ENCODE results near the gene STAM2. TPM values are rescaled to one million over a fixed set of nuclear protein-coding genes. Genes with fewer than 3 reads are reported as not detected.
"Not testable (repeated sequence)": the region's sequence is repeated elsewhere in the genome, so short reads cannot be mapped to it uniquely, and the experiment has no call there.

Gene STAM2
- total RNA-seq = 10 to 100 TPM; 35.8 to 43.5 TPM
- long read RNA-seq, full-length matches to known transcripts = 7 of 11 reads
- long read RNA-seq, partial matches to known transcripts = 0 of 11 reads
- long read RNA-seq, other reads (novel, unspliced or antisense) = 4 of 11 reads

DNA sequence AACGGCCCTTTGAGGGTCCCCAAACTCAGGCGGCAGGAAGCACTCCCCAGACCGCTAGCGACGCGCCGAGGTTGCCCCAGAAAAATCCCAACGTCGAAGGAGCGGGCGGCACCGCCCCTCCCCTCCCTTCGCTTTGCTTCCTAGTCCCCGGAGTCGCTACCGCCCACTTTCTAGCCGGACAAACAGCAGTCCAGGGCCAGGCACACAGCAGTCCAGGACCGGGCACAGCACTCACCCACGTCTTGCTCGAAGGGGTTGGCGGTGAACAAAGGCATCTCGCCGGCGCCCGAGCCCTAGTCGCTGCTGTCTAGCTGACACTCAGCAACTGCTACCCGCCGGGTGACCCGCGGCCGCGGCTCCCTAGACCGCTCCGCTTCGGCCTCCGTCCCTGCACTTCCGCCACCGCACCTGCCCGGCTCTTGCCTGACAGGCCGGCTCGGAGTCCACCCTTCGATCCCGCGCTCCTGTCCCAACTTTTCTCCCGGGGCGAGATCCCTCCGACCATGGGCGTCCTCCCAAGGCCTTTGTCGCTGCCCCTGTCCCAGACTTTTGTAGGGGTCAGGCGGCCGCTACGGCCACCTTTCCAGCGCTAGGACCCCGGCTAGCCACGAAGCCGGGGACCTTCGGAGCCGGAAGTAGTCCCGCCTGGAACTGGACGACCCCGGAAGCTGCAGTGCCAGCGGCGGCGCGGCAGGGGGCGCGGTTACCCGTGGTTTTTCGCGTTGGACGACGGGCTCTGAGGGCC lies at the start of gene STAM2:
TSS of gene STAM2 (minus strand) at position 396 of the 745 bp plus-strand sequence. CDS start at position 275, 121 bp downstream.
- DNase-seq = peak; percentile 92
- intact Hi-C loops (cut with DNase I, micrococcal nuclease) = no loop called here
- ATAC-seq = peak; percentile 78

DNA sequence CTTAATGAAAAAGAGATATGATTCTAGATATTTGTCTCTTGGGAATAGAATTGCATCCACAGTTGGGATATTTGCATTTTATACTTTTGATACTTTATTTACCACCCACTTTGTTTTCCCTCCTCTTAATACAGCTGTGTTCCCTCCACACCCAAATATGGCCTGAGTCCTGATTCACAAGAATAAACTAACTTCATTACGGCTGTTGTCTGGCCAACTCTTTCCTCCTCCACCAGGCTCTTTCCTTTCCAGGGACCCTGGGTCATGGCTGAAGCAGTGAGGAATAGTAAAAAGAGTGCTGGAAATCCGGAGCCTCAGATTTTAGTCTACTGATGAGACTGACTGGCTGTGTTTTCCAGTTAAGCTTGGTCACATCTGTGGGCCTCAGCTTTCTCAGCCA lies 48.4 kb upstream of the STAM2 start:
- intact Hi-C loops (cut with DNase I, micrococcal nuclease) = no loop called here
- ATAC-seq = peak; percentile 49
- DNase-seq = no peak

DNA sequence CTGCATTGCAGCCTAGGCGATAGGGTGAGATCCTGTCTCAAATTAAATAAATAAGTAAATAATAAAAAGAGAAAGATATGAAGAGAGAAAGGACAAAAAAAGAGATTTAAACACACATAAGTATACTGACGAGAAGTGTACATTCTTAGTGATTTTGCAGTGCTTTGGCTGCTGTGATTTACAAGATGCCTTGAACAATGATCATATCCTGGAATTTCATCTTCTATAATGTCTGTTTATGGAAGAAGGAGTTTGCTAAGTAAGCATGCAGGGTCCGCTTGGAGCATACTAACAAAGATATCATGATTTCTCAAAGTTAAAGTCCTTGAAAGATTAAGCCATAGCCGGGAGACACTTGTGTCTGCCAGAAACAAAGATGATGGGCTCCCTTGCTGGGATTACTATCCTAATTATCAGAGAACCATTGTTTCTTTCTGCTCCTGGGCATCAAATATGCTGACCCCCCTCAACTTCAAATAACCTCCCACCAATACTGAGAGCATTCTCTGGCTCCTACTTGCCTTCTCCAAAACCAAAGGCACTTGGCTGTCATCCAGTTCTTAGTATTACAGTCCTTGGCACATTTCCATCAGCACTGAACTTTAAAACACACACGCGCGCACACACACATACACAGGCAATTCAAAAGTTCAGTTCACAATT lies 47.5 kb upstream of the STAM2 start:
- intact Hi-C loops (cut with DNase I, micrococcal nuclease) = no loop called here
- peak; percentile 64 for ATAC-seq

DNA sequence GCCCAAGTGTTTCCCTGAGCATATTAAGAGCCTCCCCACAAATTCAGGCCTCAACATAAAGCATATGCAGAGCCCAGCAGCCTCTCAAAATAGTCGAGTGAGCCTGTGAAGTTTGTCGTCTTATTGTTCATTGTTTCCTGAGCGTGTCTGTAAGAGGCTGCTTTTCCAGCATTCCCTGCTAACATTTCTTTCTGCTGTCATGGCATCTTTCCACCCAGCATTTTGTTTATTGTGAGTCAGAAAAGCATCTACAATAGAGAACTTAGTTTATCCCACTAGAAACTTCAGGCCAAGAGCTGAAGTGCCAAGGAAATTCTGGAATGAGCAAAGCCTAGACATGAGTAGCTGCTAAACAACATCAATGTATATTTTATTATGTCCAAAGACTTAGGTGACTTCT lies 46.3 kb upstream of the STAM2 start:
- ATAC-seq = no peak
- intact Hi-C loops (cut with DNase I, micrococcal nuclease) = no loop called here
- no peak for DNase-seq

More for the DNA sequence above, 47.5 kb upstream of the STAM2 start:
- DNase-seq = peak; percentile 34 to 43

DNA sequence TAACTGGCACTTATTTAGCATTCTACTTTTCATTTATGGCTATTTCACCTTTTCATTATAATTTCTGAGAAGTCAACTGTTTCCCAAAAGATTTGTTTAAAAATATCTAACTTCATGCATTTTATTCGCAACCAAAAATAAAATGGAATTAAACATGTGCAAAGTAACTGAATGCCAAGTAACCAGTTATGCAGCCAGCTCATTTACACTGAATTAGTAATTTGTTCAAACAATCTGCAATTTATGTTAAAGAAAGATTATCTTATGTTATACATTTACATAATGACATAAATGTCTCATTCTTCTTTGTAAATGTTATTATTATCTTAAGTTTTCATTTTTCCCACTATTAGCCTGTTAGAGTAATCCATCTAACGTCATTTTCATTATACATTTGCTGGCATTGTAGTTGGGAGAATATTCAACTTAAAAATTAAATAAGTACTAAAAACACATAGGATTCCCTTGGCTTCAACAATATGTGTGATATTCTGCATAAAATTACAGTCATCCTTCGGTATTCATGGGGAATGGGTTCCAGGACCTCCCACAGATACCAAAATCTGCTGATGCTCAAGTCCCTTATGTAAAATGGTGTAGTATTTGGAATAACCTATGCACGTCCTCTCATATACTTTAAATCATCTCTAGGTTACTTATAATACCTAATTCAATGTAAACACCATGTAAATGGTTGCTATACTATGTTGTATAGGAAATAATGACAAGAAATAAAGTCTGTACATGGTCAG lies 43.7 kb upstream of the STAM2 start:
- DNase-seq = no peak
- ATAC-seq = no peak
- intact Hi-C loops (cut with DNase I, micrococcal nuclease) = no loop called here

DNA sequence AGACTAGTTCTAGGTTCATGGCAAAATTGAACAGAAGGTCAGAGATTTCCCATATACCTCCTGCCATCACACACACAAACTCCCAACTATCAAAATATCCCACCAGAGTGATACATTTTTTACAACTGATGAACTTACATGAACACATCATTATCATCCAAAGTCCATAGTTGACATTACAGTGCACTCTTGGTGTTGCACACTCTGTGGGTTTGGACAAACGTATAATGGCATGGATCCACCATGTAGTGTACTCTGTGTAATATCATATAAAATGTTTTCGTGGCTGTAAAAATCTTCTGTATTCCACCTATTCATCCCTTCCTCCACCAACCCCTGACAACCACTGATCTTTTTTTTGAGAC lies 25.9 kb upstream of the STAM2 start:
- no peak for DNase-seq
- intact Hi-C loops (cut with DNase I, micrococcal nuclease) = no loop called here
- no peak for ATAC-seq

DNA sequence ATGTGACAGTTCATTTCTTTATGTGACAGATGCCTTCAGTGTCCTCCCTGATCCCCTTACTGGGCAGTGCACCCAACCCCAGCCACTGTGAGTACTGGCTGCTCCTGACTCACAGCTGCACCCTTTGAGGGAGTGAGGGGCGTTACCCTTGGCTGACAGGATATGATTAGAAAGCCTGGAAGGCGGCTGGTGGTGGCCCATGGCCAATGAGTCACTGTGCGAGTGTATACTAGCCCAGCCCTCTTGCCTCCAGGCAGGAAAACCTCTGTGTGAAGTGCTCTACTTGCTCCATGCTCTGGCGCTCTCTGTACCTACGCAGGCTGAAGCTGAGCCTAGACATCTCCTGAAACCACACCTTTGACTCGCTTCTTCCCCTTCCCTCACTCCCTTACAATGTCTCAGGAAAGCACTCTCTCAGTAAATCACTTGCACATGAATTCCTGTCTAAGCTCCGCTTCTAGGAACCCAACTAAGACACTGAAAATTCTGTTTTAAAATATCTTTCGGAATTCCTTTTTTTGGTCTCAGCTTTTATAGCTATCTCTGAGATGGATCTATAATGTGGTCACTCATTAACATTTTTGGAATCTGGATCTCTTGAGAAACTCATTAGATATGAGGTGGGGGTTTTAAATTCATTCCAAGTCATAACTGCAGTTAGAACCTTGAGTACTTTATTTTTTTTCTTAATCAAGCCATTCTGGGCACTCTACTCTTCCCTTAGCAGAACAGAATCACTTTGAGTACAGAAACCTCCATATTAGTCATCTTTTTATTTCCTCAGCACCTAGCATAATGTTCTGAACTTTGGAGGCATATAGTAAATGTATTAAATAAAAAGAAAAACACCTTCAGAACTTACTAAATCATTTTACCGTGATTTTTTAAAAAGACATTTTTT lies 25.3 kb upstream of the STAM2 start:
- ATAC-seq (peak; percentile 100), DNase-seq (peak; percentile 70 to 84)
- intact Hi-C loops (cut with DNase I, micrococcal nuclease) = no loop called here

DNA sequence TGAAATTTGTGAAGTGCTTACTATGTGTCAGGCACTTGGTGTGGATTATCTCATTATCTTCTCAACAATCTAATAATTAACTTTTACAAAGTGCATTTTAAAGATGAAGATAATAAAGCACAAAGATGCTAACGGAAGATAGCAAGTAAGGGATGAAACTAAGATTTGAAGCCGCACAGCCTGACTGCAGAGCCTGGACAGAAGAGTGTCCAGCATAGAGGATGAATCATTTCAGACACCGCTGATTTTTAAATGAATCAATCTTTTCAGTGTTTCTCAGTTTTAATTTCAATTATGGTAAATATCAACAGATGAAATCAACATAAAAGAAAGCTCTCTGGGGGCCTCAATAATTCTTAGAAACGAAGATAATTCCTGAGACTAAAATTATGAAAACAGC lies 24.5 kb upstream of the STAM2 start:
- DNase-seq = no peak
- no peak for ATAC-seq
- intact Hi-C loops (cut with DNase I, micrococcal nuclease) = no loop called here

DNA sequence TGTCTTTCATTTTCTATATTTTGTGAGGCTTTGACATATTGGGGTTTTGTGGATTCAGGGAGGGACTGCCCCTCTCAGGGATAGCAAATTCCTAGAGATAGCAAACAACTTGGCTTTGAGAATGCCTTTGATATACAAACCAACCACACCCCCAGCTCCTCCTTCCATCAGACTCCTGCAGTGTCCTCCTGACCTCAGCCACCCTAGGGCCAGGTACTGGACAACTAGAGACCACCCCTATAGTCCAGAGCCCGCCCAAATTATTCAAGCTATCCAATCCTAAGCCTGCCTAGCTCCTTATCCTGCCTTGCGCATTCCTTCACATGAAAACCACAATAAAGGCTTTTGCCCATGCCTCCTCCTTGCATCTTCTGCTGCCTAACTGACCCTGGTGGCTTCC lies 22.9 kb upstream of the STAM2 start:
- intact Hi-C loops (cut with DNase I, micrococcal nuclease) = no loop called here

DNA sequence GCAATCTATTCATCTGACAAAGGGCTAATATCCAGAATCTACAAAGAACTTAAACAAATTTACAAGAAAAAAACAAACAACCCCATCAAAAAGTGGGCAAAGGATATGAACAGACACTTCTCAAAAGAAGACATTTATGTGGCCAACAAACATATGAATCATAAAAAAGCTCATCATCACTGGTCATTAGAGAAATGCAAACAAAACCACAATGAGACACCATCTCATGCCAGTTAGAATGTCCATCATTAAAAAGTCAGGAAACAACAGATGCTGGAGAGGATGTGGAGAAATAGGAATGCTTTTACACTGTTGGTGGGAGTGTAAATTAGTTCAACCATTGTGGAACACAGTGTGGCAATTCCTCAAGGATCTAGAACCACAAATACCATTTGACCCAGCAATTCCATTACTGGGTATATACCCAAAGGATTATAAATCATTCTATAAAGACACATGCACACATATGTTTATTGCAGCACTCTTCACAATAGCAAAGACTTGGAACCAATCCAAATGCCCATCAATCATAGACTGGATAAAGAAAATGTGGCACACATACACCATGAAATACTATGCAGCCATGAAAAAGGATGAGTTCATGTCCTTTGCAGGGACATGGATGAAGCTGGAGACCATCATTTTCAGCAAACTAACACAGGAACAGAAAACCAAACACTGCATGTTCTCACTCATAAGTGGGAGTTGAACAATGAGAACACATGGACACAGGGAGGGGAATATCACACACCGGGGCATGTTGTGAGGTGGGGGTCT lies 22.1 kb upstream of the STAM2 start:
- DNase-seq; ATAC-seq; intact Hi-C loops (cut with DNase I, micrococcal nuclease): not testable (repeated sequence)

More for the DNA sequence above, 22.9 kb upstream of the STAM2 start:
- ATAC-seq = no peak
- DNase-seq = no peak

DNA sequence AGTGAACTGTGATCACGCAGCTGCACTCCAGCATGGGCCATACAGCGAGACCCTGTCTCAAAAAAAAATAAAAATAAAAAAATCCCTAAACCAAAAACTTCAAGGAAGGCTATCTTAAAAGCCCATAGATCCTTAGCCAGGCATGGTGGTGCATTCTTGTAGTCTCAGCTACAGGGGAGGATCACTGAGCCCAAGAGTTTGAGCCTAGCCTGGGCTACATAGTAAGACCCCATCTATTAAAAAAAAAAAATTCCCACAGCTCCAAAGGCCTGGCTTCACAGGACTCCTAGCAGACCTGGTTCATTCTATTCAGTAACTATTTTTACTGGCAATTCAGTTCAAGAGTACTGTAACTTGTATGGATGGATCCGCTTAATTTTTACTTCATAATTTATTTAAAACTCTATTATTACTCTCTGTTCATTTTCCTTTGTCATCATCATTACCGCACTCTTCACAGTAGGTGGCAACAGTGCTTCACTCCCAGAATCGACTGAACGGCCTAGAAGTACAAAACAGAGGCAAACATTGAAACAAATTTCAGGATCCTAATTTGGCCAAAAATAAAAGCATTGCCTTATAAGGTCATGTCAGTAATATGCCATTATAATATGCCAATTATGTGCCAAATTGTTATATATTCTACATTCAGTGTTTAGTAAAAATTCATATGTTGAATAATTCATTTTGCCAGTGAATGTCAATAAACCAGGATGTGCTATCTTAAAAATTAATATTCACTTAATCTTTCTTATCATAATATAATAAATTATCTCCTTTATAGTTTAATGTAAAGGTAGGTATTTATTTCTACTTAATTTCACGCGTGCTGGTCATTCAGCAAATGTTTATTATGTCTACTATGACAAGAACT lies 14.3 kb upstream of the STAM2 start:
- DNase-seq (no peak), ATAC-seq (peak; percentile 82)
- intact Hi-C loops (cut with DNase I, micrococcal nuclease) = loop anchor here (2.0 to 10.0 kb wide), 2 partner anchors 445 kb away; no protein-coding TSS in a partner anchor

DNA sequence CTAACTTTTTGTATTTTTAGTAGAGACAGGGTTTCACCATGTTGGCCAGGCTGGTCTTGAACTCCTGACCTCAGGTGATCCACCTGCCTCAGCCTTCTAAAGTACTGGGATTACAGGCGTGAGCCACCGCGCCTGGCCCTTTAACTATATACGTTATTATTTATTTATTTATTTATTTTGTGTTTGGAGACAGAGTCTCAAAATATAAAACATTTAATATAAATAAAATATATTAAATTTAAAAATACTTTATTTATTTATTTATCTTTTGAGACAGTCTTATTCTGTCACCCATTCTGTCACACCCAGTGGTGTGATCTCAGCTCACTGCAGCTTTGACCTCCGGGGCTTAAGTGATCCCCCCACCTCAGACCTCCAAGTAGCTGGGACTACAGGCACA lies 11.2 kb upstream of the STAM2 start:
- intact Hi-C loops (cut with DNase I, micrococcal nuclease) = loop anchor here in 1 of 2 donors (10.0 kb wide), 1 partner anchor 448 kb away; no protein-coding TSS in a partner anchor
- ATAC-seq, DNase-seq: not testable (repeated sequence)

DNA sequence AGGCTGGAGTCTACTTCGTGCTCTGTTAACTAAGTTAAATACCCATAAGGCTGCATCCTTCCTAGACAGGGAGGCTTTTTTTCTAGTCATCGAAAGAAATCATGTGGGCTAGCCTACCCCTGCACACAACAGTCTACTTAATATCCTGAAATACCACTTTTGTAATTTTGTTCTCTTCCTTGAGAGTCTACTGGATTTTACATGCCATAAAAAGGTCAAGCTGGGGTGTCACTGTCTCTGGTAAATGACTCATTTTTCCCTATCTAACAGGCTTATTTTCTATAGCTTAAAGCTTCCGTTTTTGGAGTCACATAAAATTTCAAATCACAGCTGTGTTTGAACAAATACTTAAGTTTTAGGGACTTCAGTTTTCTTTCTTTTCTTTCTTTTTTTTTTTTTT lies 10.7 kb upstream of the STAM2 start:
- intact Hi-C loops (cut with DNase I, micrococcal nuclease) = loop anchor here in 1 of 2 donors (10.0 kb wide), 1 partner anchor 449 kb away; no protein-coding TSS in a partner anchor
- no peak for DNase-seq

DNA sequence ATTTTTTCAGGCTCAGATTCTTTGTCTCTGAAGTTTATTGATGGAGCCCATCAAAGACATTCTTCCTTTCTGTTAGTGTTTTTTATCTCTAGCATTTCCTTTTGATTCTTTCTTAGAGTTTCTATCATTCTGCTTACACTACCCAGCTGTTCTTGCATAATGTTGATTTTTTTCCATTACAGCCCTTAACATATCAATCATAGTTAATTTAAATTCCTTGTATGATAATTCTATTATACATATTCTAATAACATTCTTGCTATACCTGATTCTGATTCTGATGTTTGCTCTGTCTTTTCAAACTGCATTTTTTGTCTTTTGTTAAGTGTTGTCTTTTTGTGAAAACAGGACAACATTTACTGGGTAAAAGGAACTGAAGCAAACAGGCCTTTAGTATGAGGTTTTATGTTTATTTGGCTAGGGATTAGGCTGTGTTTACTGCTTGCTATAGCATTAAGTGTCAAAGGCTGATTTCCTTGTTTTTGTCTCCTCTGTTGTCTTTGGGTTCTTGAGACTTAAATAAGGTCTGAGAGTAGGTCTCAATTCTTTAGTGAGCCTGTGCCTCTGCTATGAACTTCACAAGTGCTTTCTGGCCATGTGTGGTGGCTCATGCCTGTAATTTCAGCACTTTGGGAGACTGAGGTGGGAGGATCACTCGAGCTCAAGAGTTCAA lies 8.0 kb upstream of the STAM2 start:
- DNase-seq = no peak
- intact Hi-C loops (cut with DNase I, micrococcal nuclease) = loop anchor here in 1 of 2 donors (10.0 kb wide), 1 partner anchor 451 kb away; no protein-coding TSS in a partner anchor
- ATAC-seq = no peak

More for the DNA sequence above, 10.7 kb upstream of the STAM2 start:
- ATAC-seq = no peak

DNA sequence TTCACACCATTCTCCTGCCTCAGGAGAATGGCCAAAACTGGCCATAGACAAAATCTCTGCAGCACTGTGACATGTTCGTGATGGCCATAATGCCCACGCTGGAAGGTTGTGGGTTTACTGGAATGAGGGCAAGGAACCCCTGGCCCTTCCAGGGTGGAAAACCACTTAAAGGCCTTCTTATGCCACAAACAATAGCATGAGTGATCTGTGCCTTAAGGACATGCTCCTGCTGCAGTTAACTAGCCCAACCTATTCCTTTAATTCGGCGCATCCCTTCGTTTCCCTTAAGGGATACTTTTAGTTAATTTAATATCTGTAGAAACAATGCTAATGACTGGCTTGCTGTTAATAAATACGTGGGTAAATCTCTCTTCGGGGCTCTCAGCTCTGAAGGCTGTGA lies 2.1 kb upstream of the STAM2 start:
- intact Hi-C loops (cut with DNase I, micrococcal nuclease); DNase-seq; ATAC-seq: not testable (repeated sequence)

DNA sequence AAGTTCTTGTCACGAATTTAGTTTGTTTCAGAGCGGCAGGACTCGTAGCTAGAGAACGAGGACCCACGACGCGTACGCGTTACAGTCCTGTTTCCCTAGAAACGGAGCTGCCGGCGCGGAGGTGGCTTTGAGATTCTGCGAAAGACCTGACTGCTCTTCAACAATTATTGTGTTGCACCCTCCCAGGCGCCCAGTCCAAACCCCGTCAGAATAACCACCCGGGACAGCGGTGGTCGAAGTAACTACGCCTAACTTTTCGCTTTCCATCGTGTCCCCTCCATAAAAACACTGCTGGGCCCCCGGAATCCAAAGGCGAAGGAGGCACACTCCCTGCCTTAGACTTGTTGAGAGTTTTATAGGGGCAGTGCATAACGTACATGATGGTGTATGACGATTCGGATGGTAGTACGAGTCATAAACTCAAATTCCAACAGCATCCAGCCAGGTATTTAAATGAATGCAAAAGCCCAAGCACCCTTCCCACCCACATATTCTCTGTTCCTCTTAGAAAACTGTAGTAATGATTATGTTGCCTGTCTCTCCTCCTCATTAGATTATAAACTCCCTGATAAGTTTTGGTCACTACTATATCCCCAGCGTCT lies 651 bp upstream of the STAM2 start:
- ATAC-seq (peak; percentile 11), DNase-seq (no peak)
- intact Hi-C loops (cut with DNase I, micrococcal nuclease) = no loop called here

Data from left colon (tissue), 2 donors.